ENCODE results near the gene OR2L13.
"Not testable (repeated sequence)": the region's sequence is repeated elsewhere in the genome, so short reads cannot be mapped to it uniquely, and the experiment has no call there.

Gene OR2L13, protein sequence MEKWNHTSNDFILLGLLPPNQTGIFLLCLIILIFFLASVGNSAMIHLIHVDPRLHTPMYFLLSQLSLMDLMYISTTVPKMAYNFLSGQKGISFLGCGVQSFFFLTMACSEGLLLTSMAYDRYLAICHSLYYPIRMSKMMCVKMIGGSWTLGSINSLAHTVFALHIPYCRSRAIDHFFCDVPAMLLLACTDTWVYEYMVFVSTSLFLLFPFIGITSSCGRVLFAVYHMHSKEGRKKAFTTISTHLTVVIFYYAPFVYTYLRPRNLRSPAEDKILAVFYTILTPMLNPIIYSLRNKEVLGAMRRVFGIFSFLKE

DNA sequence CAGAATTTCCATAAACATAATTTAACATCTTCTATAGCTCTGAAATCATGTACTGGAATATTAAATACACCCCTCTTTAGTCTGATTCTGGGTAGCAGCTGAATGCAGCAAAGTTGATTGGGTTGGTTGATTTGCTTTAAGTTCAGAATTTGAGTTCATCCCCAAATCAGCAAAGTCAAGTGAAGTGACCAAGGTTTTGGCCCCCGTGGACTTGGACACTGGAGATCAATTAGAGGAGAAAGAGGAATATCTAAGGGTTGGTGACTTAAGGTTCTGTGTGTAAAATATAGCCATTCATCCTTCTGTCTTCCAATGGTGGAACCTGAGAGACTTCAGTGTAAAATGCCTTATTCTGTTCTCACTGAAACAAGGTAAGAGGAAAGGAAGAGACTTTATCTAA is at the start of gene OR2L13:
OR2L13 (plus strand) TSS at position 301 of the 400 bp plus-strand sequence. CDS start 4,192 bp downstream, outside the sequence.
- no peak for DNase-seq (ENCODE audit: low spot score)

DNA sequence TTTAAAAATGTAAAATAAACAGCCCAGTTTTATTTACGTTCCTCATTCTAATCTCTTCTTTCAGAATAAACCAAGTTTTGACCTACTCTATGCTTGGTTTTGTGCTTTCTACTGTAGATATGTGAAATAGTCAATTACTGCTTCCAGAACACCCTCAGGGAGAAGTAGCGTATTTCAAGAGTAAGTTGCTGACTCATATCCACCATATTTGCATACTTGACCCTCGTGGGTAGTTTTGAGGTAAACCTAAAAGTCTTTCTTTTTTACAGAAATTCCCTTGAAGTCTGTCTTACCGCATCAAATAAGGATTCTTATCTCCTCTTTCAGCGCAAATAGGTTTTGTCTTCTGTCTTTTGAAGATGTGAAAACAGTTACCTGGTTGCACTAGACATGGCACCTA is 49.8 kb upstream of the OR2L13 start:
- no peak for DNase-seq (ENCODE audit: low spot score)

DNA sequence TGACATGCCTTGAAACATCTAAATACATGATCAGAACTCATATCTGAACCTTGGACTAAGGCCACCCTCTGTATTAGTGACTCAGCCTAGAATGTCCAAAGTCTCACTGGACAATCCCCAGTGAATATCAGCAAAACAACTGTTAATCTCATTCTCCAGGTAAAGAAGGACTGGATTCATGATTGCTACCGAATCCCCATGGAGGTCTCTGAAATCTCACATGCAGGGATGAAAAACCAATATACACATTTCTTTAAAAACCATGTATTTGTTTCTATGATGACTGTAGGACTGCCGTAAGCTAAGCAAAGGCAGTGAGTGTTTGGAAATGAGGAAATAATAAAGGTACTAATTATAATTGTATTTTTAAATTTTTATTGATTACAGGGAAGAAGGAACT is 48.4 kb upstream of the OR2L13 start, which contains the start of gene OR2L3:
OR2L3 (plus strand) TSS at position 301 of the 400 bp plus-strand sequence. CDS start 13,846 bp downstream, outside the sequence.
- DNase-seq (ENCODE audit: low spot score): no peak

DNA sequence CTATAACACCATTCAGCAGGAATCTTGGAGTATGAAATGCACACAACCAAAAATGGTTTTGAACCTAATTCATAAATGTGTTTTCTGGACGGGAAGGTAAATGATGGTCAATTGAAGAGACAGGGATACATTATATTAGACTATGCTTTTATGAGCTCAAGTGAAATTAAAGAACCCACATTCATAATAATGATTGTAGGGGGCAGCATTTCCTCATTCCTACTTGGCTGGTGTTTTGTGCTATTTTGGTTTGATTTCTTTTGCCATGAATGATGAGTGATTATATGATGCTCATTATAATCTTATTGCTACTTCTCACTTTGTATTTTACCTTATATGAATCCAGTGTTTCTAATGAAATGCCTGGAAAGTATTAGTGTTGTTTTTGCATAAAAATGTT is 48.0 kb upstream of the OR2L13 start:
- no peak for DNase-seq (ENCODE audit: low spot score)

DNA sequence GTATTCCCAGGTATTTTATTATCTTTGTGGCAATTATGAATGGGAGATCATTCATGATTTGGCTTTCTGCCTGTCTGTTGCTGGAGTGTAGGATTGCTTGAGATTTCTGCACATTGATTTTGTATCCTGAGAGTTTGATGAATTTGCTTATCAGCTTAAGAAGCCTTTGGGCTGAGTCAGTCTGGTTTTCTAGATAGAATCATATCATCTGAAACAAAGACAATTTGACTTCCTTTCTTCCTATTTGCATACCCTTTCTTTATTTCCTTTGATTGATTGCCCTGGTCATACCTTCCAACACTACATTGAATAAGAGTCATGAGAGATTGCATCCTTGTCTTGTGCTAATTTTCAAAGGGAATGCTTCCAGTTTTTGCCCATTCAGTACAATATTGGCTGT is 40.3 kb upstream of the OR2L13 start:
- no peak for DNase-seq (ENCODE audit: low spot score)

DNA sequence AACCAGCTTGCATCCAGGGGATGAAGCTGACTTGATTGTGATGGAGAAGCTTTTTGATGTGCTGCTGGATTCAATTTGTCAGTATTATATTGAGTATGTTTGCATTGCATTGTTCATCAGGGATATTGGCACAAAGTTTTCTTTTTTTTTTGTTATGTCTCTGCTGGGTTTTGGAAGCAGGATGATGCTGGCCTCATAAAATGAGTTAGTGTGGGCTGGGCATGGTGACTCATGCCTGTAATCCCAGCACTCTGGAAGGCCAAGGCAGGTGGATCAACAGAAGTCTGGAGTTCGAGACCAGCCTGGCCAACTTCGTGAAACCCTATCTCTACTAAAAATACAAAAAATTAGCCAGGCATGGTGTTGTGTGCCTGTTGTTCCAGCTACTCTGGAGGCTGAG is 39.7 kb upstream of the OR2L13 start:
- no peak for DNase-seq (ENCODE audit: low spot score)

DNA sequence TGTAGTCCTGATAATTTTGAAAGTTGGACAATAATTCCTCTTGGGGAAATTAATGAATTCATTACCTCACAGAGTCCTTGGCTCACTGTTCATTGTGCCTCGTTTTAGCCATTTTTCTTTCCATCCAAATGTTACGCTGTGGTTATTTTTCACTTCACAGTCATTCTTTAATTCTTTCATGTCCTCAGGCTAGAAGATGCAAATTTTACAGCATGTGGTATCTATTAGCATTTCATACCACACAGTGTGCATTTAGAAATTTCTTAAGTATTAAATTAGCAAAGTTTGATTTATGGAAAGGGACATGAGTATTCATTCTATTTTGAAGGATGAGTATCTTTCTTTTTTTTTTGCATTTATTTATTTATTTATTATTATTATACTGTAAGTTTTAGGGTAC is 29.9 kb upstream of the OR2L13 start:
- no peak for DNase-seq (ENCODE audit: low spot score)

DNA sequence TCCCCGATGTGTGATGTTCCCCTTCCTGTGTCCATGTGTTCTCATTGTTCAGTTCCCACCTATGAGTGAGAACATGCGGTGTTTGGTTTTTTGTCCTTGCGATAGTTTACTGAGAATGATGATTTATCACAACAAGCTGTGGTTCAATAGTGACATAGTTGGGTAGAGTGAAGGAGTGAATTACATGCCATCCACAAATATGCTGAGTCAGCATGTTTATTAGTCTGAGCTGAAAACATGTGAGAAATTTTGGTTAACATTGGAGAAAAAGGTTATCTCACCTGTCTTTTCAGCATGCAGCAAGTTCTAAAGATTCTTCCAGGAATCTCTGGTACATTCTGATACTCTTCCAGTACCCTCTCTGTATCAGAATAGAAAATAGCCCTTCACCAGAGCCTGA is 29.4 kb upstream of the OR2L13 start:
- DNase-seq (ENCODE audit: low spot score): no peak

DNA sequence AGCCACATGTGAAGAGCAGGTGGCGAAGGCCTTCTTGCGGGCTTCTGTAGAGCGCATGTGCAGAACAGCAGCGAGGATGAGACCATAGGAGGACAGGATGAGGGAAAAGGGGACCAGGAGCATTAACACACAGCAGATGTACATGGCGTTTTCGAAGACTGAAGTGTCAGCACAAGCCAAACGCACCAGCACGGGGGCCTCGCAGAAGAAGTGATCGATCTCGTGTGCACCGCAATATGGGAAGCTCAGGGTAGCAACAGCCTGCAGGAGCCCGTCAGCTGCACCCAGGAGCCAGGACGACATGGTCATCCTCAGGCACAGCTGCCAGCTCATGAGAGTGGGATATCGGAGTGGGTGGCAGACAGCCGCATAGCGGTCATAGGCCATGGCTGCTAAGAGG is 11.1 kb upstream of the OR2L13 start:
- not testable (repeated sequence) for DNase-seq (ENCODE audit: low spot score)

DNA sequence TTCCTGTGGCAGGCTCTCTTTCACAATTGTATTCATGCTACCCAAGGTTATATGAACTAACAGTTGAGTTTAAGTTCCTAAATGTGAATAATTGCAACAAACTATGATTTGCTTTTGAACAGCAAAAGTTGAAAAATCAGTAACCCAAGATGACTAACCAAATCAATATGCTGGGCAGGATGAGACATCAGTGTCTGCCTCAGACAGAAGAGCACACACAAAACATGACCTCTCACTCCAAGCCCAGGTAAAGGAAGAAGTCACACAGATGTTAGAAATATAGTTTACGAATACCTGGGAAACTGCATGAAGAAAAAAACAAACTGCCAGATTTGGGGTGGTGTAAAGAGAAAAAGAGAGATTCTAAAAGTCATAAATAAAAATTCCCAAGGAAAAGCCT is 3.5 kb downstream of the OR2L13 start:
- no peak for DNase-seq (ENCODE audit: low spot score)

DNA sequence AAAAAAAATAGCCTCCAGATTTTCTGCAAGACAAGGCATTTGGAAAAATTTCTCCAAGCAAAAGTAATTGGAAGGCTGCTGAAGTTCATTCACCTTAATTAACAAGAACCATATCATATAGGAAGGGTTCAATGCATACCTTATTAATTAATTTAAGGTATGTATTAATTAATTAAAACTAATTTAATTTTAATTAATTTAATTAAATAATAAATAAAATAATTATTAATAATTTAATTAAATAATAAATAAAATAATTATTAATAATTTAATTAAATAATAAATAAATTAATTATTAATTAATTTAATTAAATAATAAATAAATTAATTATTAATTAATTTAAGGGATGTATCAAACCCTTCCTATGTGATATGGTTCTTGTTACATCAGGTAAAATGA is 7.9 kb downstream of the OR2L13 start:
- DNase-seq (ENCODE audit: low spot score): no peak

DNA sequence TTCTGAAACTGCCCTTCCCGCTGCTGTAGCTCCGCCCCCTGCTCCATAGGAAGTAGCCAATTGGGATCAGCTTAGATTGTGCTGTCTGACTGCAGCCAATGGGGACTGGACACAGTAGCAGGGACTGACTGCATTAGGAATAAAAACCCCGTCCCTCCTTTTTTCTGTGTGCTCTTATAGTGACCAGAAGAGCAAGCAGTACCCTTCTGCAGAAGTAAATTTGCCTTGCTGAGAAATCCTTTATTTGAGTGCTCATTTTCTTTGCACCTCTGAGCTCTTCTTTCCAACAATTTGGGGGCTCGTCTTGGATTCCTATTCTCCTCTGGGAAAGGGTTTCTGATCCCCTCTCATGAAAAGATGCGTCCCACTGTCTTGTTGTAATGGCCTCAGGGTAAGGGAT is 16.2 kb downstream of the OR2L13 start:
- DNase-seq (ENCODE audit: low spot score): no peak

DNA sequence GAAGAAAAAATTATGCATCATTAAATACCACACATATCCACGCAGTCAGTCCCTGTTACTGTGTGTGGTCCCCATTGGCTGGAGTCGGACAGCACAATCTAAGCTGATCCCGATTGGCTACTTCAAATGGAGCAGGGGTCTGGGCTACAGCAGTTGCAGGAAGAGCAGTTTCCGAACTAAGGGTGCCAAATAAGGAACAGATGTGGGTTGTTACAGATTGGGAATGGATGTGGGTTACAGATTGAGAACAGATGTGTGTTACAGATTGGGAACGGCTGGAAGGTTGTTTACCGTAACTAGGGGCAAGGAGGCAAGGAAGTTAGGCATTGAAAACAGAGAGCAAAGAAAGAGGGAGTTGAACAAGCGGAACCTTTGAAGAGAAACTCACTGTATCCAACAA is 19.9 kb downstream of the OR2L13 start:
- no peak for DNase-seq (ENCODE audit: low spot score)

DNA sequence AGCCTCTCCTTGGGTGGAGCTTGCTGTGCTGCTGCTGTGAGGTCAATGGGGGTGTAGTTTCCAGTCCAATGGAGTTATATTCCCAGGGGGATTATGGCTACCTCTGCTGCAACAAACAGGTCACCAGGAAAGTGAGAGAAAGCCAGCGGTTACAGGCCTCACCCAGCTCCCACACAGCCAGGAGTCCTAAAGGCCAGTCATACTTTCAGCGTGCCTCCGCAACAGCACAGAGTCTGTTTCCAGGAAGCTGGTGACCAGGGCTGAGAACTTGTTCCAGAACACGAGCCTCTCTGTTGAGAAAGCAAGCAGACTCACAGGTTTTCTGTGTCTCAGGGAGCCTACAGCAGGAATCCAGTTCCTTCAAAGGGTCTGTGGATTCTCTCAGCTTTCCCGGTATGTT is 32.7 kb downstream of the OR2L13 start:
- no peak for DNase-seq (ENCODE audit: low spot score)

DNA sequence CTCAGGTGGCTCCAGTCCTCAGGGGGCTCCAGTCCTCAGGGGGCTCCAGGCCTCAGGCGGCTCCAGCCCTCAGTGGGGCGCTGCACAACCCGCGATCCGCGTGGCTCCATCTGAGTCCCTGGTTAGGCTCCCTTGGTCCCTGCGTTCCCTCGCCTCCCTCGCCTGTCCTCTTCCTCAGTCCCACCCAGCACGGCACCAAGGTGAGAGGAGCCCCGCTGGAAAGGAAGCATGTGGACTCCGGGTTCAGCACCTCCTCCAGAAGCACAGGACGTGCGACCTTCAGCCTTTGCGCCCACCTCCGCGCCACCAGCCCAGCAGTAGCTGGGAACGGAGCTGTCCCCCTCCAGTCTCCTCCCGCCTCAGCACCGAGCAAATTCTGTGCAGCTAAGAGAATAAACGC is 41.8 kb downstream of the OR2L13 start:
- DNase-seq (ENCODE audit: low spot score): no peak

DNA sequence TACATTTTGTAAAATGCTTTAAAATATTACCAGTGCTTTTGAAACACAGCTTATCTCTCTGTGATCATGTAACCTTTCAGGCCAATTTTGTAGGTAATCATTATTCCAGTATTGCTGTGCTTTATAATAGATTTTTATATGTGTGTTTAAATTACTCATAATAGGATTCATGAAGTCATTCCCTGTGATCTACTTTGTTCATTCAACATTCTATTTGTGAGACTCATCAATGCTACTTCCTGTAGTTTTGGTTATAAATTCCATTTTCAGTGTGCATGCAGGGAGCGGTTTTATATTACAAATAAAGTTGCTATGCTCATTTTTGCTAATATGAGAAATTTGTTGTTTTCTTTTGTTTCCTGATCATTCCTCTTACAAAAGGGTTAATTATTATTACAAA is 45.9 kb downstream of the OR2L13 start:
- no peak for DNase-seq (ENCODE audit: low spot score)

DNA sequence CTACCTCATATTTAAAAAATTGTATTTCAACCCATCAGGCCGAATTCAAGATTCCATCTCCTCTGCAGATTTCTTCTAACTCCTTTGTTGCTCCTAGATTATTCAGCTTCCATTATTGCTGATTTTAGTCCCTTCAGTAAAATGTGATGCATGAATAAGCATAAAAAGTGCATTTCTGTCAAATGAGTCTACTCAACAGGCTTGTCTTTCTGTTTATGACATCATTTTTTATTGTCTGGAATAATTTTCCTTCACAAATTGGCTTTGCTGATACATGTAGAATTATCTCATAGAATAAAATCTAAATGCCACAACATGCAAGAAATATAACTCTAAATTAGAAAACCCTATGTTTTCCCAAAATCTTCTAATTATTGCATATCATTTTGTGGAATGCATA is 48.3 kb downstream of the OR2L13 start:
- DNase-seq (ENCODE audit: low spot score): no peak

DNA sequence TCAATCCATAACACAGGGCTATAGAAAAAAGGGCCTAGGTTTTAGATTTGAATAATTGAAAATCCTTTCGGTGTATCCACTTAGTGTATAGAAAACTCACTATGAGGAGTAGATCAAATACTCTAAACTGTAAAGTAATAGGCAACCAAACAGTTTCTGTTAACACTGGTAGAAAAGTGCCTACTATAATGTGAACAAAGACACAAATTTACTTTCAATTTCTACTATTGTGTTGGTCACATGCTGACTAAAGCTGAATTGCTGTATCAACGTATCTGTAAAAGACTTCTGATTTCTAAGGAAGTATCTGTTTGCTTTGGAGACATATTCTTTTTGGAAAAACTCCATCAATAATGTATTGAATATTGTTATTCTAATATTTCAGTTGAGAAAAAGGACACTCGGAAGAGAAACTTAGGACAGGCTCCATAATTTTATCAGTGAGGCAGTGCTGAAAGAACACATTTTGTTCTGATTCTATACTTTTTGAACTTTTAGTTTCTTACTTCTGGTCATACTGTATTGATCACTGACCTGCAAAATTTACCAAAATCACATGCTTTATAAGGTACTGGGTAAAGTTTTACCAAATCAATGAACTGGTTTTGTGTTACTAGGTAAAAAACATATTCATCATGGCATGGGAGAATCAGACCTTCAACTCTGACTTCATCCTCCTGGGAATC is 49.7 kb downstream of the OR2L13 start, which contains the start of gene OR2M5:
OR2M5 (plus strand) TSS at position 636 of the 686 bp plus-strand sequence; CDS start at position 636, 0 bp downstream.
- DNase-seq (ENCODE audit: low spot score): no peak
